ENCODE data around the gene POLR2L.

POLR2L gene

GRCh38 chr11:808427-809286, 33.7 kb downstream of the POLR2L start:
- DNase-seq, result no peak

GRCh38 chr11:804599-804964, 37.7 kb downstream of the POLR2L start:
- no peak for DNase-seq

GRCh38 chr11:803770-804598, 38.3 kb downstream of the POLR2L start:
- DNase-seq, result no peak

- DNase-seq, result no peak
Observed at GRCh38 chr11:803467-803742, 38.9 kb downstream of the POLR2L start.

- no peak for DNase-seq
Observed at GRCh38 chr11:802693-803466, 39.4 kb downstream of the POLR2L start.

GRCh38 chr11:802018-802617, 40.2 kb downstream of the POLR2L start:
- DNase-seq, result no peak

GRCh38 chr11:801097-801780, 41.1 kb downstream of the POLR2L start:
- no peak for DNase-seq

GRCh38 chr11:800473-800872, 41.9 kb downstream of the POLR2L start:
- no peak for DNase-seq

- no peak for DNase-seq
Observed at GRCh38 chr11:799641-800316, 42.5 kb downstream of the POLR2L start.

- DNase-seq, result peak; percentile 51
Observed at GRCh38 chr11:798093-798713, 44.1 kb downstream of the POLR2L start, which contains the start of gene SLC25A22. Gene SLC25A22, minus strand, starts transcription at chr11:798281. Its CDS starts 3,275 bp downstream, at chr11:795006.

- DNase-seq, result peak; percentile 69
Observed at GRCh38 chr11:797296-798092, 44.8 kb downstream of the POLR2L start.

- DNase-seq, result no peak
Observed at GRCh38 chr11:796565-797295, 45.6 kb downstream of the POLR2L start.

- no peak for DNase-seq
Observed at GRCh38 chr11:795634-796564, 46.4 kb downstream of the POLR2L start.

- no peak for DNase-seq
Observed at GRCh38 chr11:794766-795633, 47.3 kb downstream of the POLR2L start.

GRCh38 chr11:794013-794765, 48.1 kb downstream of the POLR2L start:
- DNase-seq, result no peak

GRCh38 chr11:793556-793955, 48.8 kb downstream of the POLR2L start:
- DNase-seq, result peak; percentile 80

GRCh38 chr11:792873-793272, 49.5 kb downstream of the POLR2L start:
- no peak for DNase-seq
